DMS153 (cell line): ENCODE measurements around the gene ANXA2R.

ENCODE experiments used
- DNase-seq: peaks from one replicate; lab custom pipeline; 2025; lab: John Stamatoyannopoulos, UW

The ANXA2R gene

GRCh38 chr5:43000111-43000840, 39.8 kb downstream of the ANXA2R start:
- peak; percentile 50 for DNase-seq

GRCh38 chr5:42995360-42995751, 44.8 kb downstream of the ANXA2R start:
- DNase-seq = no peak

- DNase-seq = no peak
Observed at GRCh38 chr5:42994555-42995359, 45.4 kb downstream of the ANXA2R start.

GRCh38 chr5:42994246-42994554, 45.9 kb downstream of the ANXA2R start:
- no peak for DNase-seq

GRCh38 chr5:42993516-42994245, 46.4 kb downstream of the ANXA2R start:
- no peak for DNase-seq

- peak; percentile 84 for DNase-seq
Observed at GRCh38 chr5:42992088-42992879, 47.8 kb downstream of the ANXA2R start.

GRCh38 chr5:42991404-42992087, 48.6 kb downstream of the ANXA2R start:
- DNase-seq = no peak

- DNase-seq = no peak
Observed at GRCh38 chr5:42990892-42991291, 49.2 kb downstream of the ANXA2R start.
